HepG2 (cell line): ENCODE data around the gene IQGAP2. TPM values are rescaled to one million over a fixed set of nuclear protein-coding genes. Genes with fewer than 3 reads are reported as not detected.

ENCODE experiments used
- CBFB ChIP-seq: sonication (generic); formaldehyde crosslinking; IDR thresholded peaks from 2 replicates; pipeline ENCODE4 v1.4.0; 2020; ENCODE audit warnings: missing genetic modification reagents
- IKZF4 ChIP-seq: sonication (generic); formaldehyde crosslinking; IDR thresholded peaks from 2 replicates; pipeline ENCODE4 v1.5.1; 2020; ENCODE audit warnings: borderline replicate concordance, mild to moderate bottlenecking, low read depth, missing genetic modification reagents; ENCODE audit errors: not compliant biosample characterization
- KAT7 ChIP-seq: IDR thresholded peaks from 2 replicates; pipeline ENCODE4 v1.6.1; 2018; ENCODE audit warnings: borderline replicate concordance, missing compliant biosample characterization
- MEIS2 ChIP-seq: sonication (generic); formaldehyde crosslinking; IDR thresholded peaks from 2 replicates; pipeline ENCODE4 v1.9.0; 2021; ENCODE audit warnings: mild to moderate bottlenecking, missing genetic modification reagents
- MIXL1 ChIP-seq: IDR thresholded peaks from 2 replicates; pipeline ENCODE4 v1.6.1; 2016
- TGIF2 ChIP-seq: IDR thresholded peaks from 2 replicates; pipeline ENCODE4 v1.6.1; 2016; ENCODE audit warnings: control low read depth, missing compliant biosample characterization
- THAP11 ChIP-seq: IDR thresholded peaks from 2 replicates; pipeline ENCODE4 v1.6.1; 2016; ENCODE audit warnings: missing biosample characterization, missing genetic modification reagents
- ZNF337 ChIP-seq: sonication (generic); formaldehyde crosslinking; IDR thresholded peaks from 2 replicates; pipeline ENCODE4 v1.5.1; 2020; ENCODE audit warnings: missing genetic modification reagents, low read depth, mild to moderate bottlenecking, borderline replicate concordance
- ZNF33A ChIP-seq: sonication (generic); formaldehyde crosslinking; IDR thresholded peaks from 2 replicates; pipeline ENCODE4 v1.5.1; 2020; ENCODE audit warnings: missing genetic modification reagents, mild to moderate bottlenecking, moderate library complexity, borderline replicate concordance
- ZNF510 ChIP-seq: sonication (generic); formaldehyde crosslinking; IDR thresholded peaks from 2 replicates; pipeline ENCODE4 v1.4.0; 2020; ENCODE audit warnings: low read depth, mild to moderate bottlenecking, missing genetic modification reagents
- ZNF556 ChIP-seq: sonication (generic); formaldehyde crosslinking; IDR thresholded peaks from 2 replicates; pipeline ENCODE4 v1.4.0; 2020; ENCODE audit warnings: mild to moderate bottlenecking, missing genetic modification reagents, borderline replicate concordance
- polyA plus RNA-seq, 8 experiments: library from polyadenylated mRNA; depleted of rRNA in 3 of 8; stranded (reverse) in 7 of 8; unstranded in 1 of 8; fragments of >200 nt; fragmentation: Illumina TruSeq in 4 of 8; extraction: Trizol in 4 of 8; gene quantifications; 2 replicates each; pipeline versions ENCODE4 v1.2.1 to v1.2.3, GENCODE V29; 2011 to 2016; ENCODE audit warnings: low read depth in 4 of 8, missing spikeins in 1 of 8, mixed read lengths in 1 of 8; ENCODE audit not compliant: insufficient read depth in 1 of 8
- total RNA-seq, 5 experiments: library from RNA; depleted of rRNA; stranded (reverse); fragments of >200 nt; fragmentation: Illumina TruSeq; extraction: Trizol; gene quantifications; 2 replicates each; pipeline ENCODE4 v1.2.3, GENCODE V29; 2016; ENCODE audit warnings: low read depth in 1 of 5
- TF ChIP-seq, protein P1 (sequence below): IDR thresholded peaks from 2 replicates; pipeline ENCODE4 v1.6.1; 2016
- TF ChIP-seq, protein P2 (sequence below): sonication (generic); formaldehyde crosslinking; IDR thresholded peaks from 2 replicates; pipeline ENCODE4 v1.8.1; 2023; ENCODE audit warnings: missing genetic modification reagents, mild to moderate bottlenecking, borderline replicate concordance
- TF ChIP-seq, protein P3 (sequence below): IDR thresholded peaks from 2 replicates; pipeline ENCODE4 v1.6.1; 2012; ENCODE audit warnings: low read depth, low read length, improper control_type of control experiment
- TF ChIP-seq, protein P4 (sequence below): sonication (generic); formaldehyde crosslinking; IDR thresholded peaks from 2 replicates; pipeline ENCODE4 v1.4.0; 2020; ENCODE audit warnings: missing genetic modification reagents, borderline replicate concordance
- TF ChIP-seq, protein P5 (sequence below): sonication (generic); formaldehyde crosslinking; conservative IDR thresholded peaks from 2 replicates; pipeline ENCODE4 v1.4.0; 2020; ENCODE audit warnings: missing genetic modification reagents
- TF ChIP-seq, protein P6 (sequence below): sonication (generic); formaldehyde crosslinking; conservative IDR thresholded peaks from 2 replicates; pipeline ENCODE4 v1.8.0; 2022; ENCODE audit warnings: low read depth, missing genetic modification reagents
- TF ChIP-seq, protein P7 (sequence below): sonication (generic); formaldehyde crosslinking; IDR thresholded peaks from 2 replicates; pipeline ENCODE4 v1.5.0; 2020; ENCODE audit warnings: missing genetic modification reagents

The IQGAP2 gene
- total and polyA plus RNA-seq, 2 of the 13 experiments (the other 11 are each of a cell fraction or from before 2014, with no cell fraction given): 35.2 to 83.3 TPM

DNA sequence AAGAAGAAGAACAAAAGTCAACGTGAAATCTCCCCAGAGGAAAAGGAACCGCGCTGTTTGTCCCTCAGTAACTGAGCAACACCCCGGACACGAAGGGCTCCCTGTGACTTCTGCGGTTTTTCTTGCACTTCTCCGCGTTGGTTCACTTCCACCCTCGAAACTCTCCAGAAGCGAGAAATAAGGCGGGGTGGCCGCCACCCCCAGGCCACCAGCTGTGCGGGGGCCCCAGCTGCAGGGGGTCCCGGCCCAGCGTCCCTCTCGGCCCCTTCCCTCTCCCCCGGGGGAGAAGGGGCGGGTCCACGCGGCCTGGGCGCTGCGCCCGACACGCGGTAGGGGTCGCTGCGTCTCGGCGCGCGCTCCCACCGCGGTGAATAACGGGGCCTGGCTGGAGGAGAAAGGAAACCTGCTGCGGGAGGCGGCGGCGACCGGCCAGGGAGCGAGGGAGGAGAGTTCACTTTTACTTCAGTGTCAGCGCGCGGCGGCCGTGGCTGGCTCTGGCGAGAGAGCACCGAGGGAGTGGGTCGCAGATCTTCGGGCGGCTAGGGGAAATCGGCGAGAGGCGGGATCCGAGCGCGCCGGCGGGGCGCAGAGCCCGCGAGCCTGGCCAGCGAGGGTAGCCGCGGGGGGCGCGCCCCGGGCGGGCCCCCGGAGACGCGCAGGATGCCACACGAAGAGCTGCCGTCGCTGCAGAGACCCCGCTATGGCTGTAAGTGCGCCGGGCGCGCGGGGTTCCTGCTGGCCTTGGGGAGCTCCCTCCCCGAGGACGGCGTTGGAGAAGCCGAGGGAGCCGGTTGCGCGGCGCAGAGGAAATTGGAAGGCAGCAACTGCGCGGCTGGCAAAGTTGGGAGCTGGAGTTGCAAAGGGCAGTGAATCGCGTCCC, at the start of gene IQGAP2 (continued):
- TF ChIP-seq THAP11 (0 out of 2 replicates have a peak, but pooled peaks have one; percentile 40), ZNF33A (CRISPR knock-in tag) (no peak), CBFB (CRISPR knock-in tag) (peak; percentile 71), TGIF2 (CRISPR knock-in tag) (peak; percentile 32; the same call in 1 of the 2 replicates), ZNF337 (no peak), KAT7 (CRISPR knock-in tag) (peak; percentile 81), MIXL1 (CRISPR knock-in tag) (0 out of 2 replicates have a peak, but pooled peaks have one; percentile 49), ZNF556 (CRISPR knock-in tag) (no peak), MEIS2 (CRISPR knock-in tag) (peak; percentile 68; the same call in 1 of the 2 replicates), IKZF4 (no peak), ZNF510 (0 out of 2 replicates have a peak, but pooled peaks have one; percentile 29)
- TF ChIP-seq, protein P1, sequence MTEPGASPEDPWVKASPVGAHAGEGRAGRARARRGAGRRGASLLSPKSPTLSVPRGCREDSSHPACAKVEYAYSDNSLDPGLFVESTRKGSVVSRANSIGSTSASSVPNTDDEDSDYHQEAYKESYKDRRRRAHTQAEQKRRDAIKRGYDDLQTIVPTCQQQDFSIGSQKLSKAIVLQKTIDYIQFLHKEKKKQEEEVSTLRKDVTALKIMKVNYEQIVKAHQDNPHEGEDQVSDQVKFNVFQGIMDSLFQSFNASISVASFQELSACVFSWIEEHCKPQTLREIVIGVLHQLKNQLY (CRISPR knock-in tag): no peak
- TF ChIP-seq, protein P2, sequence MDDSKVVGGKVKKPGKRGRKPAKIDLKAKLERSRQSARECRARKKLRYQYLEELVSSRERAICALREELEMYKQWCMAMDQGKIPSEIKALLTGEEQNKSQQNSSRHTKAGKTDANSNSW (CRISPR knock-in tag): no peak
- TF ChIP-seq, protein P3, sequence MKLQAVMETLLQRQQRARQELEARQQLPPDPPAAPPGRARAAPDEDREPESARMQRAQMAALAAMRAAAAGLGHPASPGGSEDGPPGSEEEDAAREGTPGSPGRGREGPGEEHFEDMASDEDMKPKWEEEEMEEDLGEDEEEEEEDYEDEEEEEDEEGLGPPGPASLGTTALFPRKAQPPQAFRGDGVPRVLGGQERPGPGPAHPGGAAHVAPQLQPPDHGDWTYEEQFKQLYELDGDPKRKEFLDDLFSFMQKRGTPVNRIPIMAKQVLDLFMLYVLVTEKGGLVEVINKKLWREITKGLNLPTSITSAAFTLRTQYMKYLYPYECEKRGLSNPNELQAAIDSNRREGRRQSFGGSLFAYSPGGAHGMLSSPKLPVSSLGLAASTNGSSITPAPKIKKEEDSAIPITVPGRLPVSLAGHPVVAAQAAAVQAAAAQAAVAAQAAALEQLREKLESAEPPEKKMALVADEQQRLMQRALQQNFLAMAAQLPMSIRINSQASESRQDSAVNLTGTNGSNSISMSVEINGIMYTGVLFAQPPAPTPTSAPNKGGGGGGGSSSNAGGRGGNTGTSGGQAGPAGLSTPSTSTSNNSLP: no peak
- TF ChIP-seq, protein P4, sequence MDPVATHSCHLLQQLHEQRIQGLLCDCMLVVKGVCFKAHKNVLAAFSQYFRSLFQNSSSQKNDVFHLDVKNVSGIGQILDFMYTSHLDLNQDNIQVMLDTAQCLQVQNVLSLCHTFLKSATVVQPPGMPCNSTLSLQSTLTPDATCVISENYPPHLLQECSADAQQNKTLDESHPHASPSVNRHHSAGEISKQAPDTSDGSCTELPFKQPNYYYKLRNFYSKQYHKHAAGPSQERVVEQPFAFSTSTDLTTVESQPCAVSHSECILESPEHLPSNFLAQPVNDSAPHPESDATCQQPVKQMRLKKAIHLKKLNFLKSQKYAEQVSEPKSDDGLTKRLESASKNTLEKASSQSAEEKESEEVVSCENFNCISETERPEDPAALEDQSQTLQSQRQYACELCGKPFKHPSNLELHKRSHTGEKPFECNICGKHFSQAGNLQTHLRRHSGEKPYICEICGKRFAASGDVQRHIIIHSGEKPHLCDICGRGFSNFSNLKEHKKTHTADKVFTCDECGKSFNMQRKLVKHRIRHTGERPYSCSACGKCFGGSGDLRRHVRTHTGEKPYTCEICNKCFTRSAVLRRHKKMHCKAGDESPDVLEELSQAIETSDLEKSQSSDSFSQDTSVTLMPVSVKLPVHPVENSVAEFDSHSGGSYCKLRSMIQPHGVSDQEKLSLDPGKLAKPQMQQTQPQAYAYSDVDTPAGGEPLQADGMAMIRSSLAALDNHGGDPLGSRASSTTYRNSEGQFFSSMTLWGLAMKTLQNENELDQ (CRISPR knock-in tag): no peak
- TF ChIP-seq, protein P5, sequence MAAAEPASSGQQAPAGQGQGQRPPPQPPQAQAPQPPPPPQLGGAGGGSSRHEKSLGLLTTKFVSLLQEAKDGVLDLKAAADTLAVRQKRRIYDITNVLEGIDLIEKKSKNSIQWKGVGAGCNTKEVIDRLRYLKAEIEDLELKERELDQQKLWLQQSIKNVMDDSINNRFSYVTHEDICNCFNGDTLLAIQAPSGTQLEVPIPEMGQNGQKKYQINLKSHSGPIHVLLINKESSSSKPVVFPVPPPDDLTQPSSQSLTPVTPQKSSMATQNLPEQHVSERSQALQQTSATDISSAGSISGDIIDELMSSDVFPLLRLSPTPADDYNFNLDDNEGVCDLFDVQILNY (CRISPR knock-in tag): no peak; the same call in 1 of the 2 replicates
- TF ChIP-seq, protein P6, sequence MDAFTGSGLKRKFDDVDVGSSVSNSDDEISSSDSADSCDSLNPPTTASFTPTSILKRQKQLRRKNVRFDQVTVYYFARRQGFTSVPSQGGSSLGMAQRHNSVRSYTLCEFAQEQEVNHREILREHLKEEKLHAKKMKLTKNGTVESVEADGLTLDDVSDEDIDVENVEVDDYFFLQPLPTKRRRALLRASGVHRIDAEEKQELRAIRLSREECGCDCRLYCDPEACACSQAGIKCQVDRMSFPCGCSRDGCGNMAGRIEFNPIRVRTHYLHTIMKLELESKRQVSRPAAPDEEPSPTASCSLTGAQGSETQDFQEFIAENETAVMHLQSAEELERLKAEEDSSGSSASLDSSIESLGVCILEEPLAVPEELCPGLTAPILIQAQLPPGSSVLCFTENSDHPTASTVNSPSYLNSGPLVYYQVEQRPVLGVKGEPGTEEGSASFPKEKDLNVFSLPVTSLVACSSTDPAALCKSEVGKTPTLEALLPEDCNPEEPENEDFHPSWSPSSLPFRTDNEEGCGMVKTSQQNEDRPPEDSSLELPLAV: no peak
- TF ChIP-seq, protein P7, sequence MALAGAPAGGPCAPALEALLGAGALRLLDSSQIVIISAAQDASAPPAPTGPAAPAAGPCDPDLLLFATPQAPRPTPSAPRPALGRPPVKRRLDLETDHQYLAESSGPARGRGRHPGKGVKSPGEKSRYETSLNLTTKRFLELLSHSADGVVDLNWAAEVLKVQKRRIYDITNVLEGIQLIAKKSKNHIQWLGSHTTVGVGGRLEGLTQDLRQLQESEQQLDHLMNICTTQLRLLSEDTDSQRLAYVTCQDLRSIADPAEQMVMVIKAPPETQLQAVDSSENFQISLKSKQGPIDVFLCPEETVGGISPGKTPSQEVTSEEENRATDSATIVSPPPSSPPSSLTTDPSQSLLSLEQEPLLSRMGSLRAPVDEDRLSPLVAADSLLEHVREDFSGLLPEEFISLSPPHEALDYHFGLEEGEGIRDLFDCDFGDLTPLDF: peak; percentile 49
